ENCODE measurements around the gene WDR73.

DNA sequence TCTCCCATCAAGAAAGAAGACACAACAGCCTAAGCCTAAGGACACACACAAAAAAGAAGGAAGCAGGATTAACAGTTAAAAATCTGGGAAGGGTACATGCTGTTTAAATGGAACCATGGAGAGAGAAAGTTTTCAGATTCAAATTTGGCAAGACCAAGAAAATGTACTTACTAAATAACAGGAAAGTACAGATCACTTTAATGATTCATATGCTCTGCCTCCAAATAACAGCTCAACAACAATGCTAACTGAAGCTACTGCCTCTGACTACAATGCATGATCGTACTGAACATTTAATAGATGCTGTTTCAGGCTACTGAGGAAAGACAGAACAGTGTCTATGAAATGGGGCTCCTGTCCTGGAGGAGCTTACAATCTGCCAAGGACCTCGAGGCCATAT is 12.3 kb upstream of the WDR73 start:
- TF ChIP-seq, protein P1, sequence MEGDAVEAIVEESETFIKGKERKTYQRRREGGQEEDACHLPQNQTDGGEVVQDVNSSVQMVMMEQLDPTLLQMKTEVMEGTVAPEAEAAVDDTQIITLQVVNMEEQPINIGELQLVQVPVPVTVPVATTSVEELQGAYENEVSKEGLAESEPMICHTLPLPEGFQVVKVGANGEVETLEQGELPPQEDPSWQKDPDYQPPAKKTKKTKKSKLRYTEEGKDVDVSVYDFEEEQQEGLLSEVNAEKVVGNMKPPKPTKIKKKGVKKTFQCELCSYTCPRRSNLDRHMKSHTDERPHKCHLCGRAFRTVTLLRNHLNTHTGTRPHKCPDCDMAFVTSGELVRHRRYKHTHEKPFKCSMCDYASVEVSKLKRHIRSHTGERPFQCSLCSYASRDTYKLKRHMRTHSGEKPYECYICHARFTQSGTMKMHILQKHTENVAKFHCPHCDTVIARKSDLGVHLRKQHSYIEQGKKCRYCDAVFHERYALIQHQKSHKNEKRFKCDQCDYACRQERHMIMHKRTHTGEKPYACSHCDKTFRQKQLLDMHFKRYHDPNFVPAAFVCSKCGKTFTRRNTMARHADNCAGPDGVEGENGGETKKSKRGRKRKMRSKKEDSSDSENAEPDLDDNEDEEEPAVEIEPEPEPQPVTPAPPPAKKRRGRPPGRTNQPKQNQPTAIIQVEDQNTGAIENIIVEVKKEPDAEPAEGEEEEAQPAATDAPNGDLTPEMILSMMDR (IDR thresholded peaks at IDR 0.05; ENCODE audit: low read length), result no peak
- no peak for TF ChIP-seq EZH2 (IDR thresholded peaks at IDR 0.05; ENCODE audit: borderline replicate concordance, low read length)

All from OCI-LY1 (cell line).